Central memory CD4-positive, alpha-beta T cell (primary cell): Measurements from ENCODE around the gene C19orf25.
"Not testable (repeated sequence)": the region's sequence is repeated elsewhere in the genome, so short reads cannot be mapped to it uniquely, and the experiment has no call there.

Source experiments
- DNase-seq: peaks from one replicate; pipeline ENCODE4 v3.0.0; 2022

C19orf25 gene

GRCh38 chr19:1477056-1477455 lies 2.0 kb downstream of the C19orf25 start:
- not testable (repeated sequence) for DNase-seq

- no peak for DNase-seq
Measured at GRCh38 chr19:1475751-1476437, 3.1 kb downstream of the C19orf25 start.

- no peak for DNase-seq
Measured at GRCh38 chr19:1474765-1475351, 4.2 kb downstream of the C19orf25 start.

- DNase-seq = no peak
Measured at GRCh38 chr19:1474011-1474764, 4.8 kb downstream of the C19orf25 start.

GRCh38 chr19:1473085-1473851 lies 5.7 kb downstream of the C19orf25 start:
- no peak for DNase-seq

GRCh38 chr19:1472231-1473084 lies 6.6 kb downstream of the C19orf25 start:
- no peak for DNase-seq

- no peak for DNase-seq
Measured at GRCh38 chr19:1471515-1472160, 7.4 kb downstream of the C19orf25 start.

- DNase-seq = no peak
Measured at GRCh38 chr19:1471010-1471514, 8.0 kb downstream of the C19orf25 start.

- peak; percentile 59 for DNase-seq
Measured at GRCh38 chr19:1470305-1471009, 8.6 kb downstream of the C19orf25 start.

- no peak for DNase-seq
Measured at GRCh38 chr19:1470055-1470304, 9.0 kb downstream of the C19orf25 start.

- DNase-seq = no peak
Measured at GRCh38 chr19:1469255-1470054, 9.6 kb downstream of the C19orf25 start.

GRCh38 chr19:1468821-1469254 lies 10.2 kb downstream of the C19orf25 start:
- no peak for DNase-seq

GRCh38 chr19:1468274-1468820 lies 10.7 kb downstream of the C19orf25 start:
- DNase-seq = no peak

- DNase-seq = no peak
Measured at GRCh38 chr19:1467490-1468273, 11.3 kb downstream of the C19orf25 start.

- DNase-seq = no peak
Measured at GRCh38 chr19:1467215-1467489, 11.9 kb downstream of the C19orf25 start.

GRCh38 chr19:1466461-1467214 lies 12.4 kb downstream of the C19orf25 start:
- DNase-seq = no peak

- no peak for DNase-seq
Measured at GRCh38 chr19:1466018-1466460, 13.0 kb downstream of the C19orf25 start.
